ENCODE measurements around the gene NLGN2.

NLGN2 gene

GRCh38 chr17:7391307-7391706 lies 16.3 kb upstream of the NLGN2 start:
- no peak for TF ChIP-seq CTCF (IDR thresholded peaks at IDR 0.05; ENCODE audit: low read depth, low read length)
- DNase-seq (ENCODE audit: low read depth in 2 of 2) = no peak
- no peak overlapping the region for H3K4me3 ChIP-seq (replicated peaks in 1 of 2; ENCODE audit: low read depth in 2 of 2, low read length in 2 of 2)

GRCh38 chr17:7392696-7393612 lies 14.7 kb upstream of the NLGN2 start:
- TF ChIP-seq CTCF (IDR thresholded peaks at IDR 0.05; ENCODE audit: low read depth, low read length) = no peak
- DNase-seq (ENCODE audit: low read depth in 2 of 2) = no peak
- peak overlapping the region; percentile 91 to 94 for H3K4me3 ChIP-seq (replicated peaks in 1 of 2; ENCODE audit: low read depth in 2 of 2, low read length in 2 of 2)

- peak; percentile 18 for TF ChIP-seq CTCF (IDR thresholded peaks at IDR 0.05; ENCODE audit: low read depth, low read length)
- DNase-seq (ENCODE audit: low read depth in 2 of 2) = no peak
Observed at GRCh38 chr17:7393613-7394451, 13.8 kb upstream of the NLGN2 start.

GRCh38 chr17:7394452-7395191 lies 13.0 kb upstream of the NLGN2 start, which contains the start of gene PLSCR3:
Gene PLSCR3 (minus strand): TSS chr17:7394525. CDS start chr17:7394110, 415 bp downstream.
- peak within 1 kb of the TSS; percentile 91 to 94 for H3K4me3 ChIP-seq (replicated peaks in 1 of 2; ENCODE audit: low read depth in 2 of 2, low read length in 2 of 2)
- peak; percentile 51 for TF ChIP-seq CTCF (IDR thresholded peaks at IDR 0.05; ENCODE audit: low read depth, low read length)
- peak; percentile 82 to 92 for DNase-seq (ENCODE audit: low read depth in 2 of 2)

More at GRCh38 chr17:7393613-7394451, 13.8 kb upstream of the NLGN2 start:
- peak overlapping the region; percentile 91 to 94 for H3K4me3 ChIP-seq (replicated peaks in 1 of 2; ENCODE audit: low read depth in 2 of 2, low read length in 2 of 2)

- H3K4me3 ChIP-seq (replicated peaks in 1 of 2; ENCODE audit: low read depth in 2 of 2, low read length in 2 of 2) = no peak overlapping the region
- no peak for TF ChIP-seq CTCF (IDR thresholded peaks at IDR 0.05; ENCODE audit: low read depth, low read length)
- DNase-seq (ENCODE audit: low read depth in 2 of 2) = no peak
Observed at GRCh38 chr17:7396147-7396546, 11.5 kb upstream of the NLGN2 start.

GRCh38 chr17:7398612-7399011 lies 9.0 kb upstream of the NLGN2 start:
- DNase-seq (ENCODE audit: low read depth in 2 of 2) = no peak
- no peak overlapping the region for H3K4me3 ChIP-seq (replicated peaks in 1 of 2; ENCODE audit: low read depth in 2 of 2, low read length in 2 of 2)
- no peak for TF ChIP-seq CTCF (IDR thresholded peaks at IDR 0.05; ENCODE audit: low read depth, low read length)
